HG03097 (cell line): ENCODE data around the gene BLNK.
A peak's percentile ranks its signal among the peaks of the same experiment; 100 is the strongest.

ENCODE experiments used
- ATAC-seq: cut with Tn5 transposase; IDR thresholded peaks from one replicate; pipeline ENCODE4 v1.9.1; 2021; ENCODE audit not compliant: unreplicated experiment, low FRiP score

Gene BLNK

GRCh38 chr10:96264938-96265337, 6.4 kb downstream of the BLNK start:
- ATAC-seq = no peak

- no peak for ATAC-seq
Observed at GRCh38 chr10:96263669-96264068, 7.7 kb downstream of the BLNK start.

GRCh38 chr10:96263176-96263575, 8.2 kb downstream of the BLNK start:
- no peak for ATAC-seq

GRCh38 chr10:96261930-96262329, 9.4 kb downstream of the BLNK start:
- no peak for ATAC-seq

- no peak for ATAC-seq
Observed at GRCh38 chr10:96261132-96261531, 10.2 kb downstream of the BLNK start.

GRCh38 chr10:96260014-96260413, 11.4 kb downstream of the BLNK start:
- ATAC-seq = no peak

GRCh38 chr10:96259150-96259549, 12.2 kb downstream of the BLNK start:
- no peak for ATAC-seq

- no peak for ATAC-seq
Observed at GRCh38 chr10:96257944-96258343, 13.4 kb downstream of the BLNK start.

- no peak for ATAC-seq
Observed at GRCh38 chr10:96255549-96256333, 15.6 kb downstream of the BLNK start.

- ATAC-seq = no peak
Observed at GRCh38 chr10:96254976-96255375, 16.4 kb downstream of the BLNK start.

GRCh38 chr10:96252730-96253129, 18.6 kb downstream of the BLNK start:
- no peak for ATAC-seq

GRCh38 chr10:96250349-96250748, 21.0 kb downstream of the BLNK start:
- ATAC-seq = no peak

- ATAC-seq = no peak
Observed at GRCh38 chr10:96249264-96249663, 22.1 kb downstream of the BLNK start.

- ATAC-seq = peak; percentile 90
Observed at GRCh38 chr10:96244354-96244753, 27.0 kb downstream of the BLNK start.

GRCh38 chr10:96243296-96243695, 28.1 kb downstream of the BLNK start:
- ATAC-seq = no peak

GRCh38 chr10:96242822-96243221, 28.5 kb downstream of the BLNK start:
- no peak for ATAC-seq

- ATAC-seq = no peak
Observed at GRCh38 chr10:96238646-96239623, 32.4 kb downstream of the BLNK start.

- ATAC-seq = no peak
Observed at GRCh38 chr10:96236876-96237275, 34.5 kb downstream of the BLNK start.

- no peak for ATAC-seq
Observed at GRCh38 chr10:96236090-96236478, 35.3 kb downstream of the BLNK start.

GRCh38 chr10:96235326-96236089, 35.9 kb downstream of the BLNK start:
- ATAC-seq = no peak

GRCh38 chr10:96233959-96234358, 37.4 kb downstream of the BLNK start:
- ATAC-seq = no peak
